Lung (tissue), 12 donors: Measurements from ENCODE around the gene AGO4. TPM values are rescaled to one million over a fixed set of nuclear protein-coding genes. Genes with fewer than 3 reads are reported as not detected.
A peak's percentile ranks its signal among the peaks of the same experiment; 100 is the strongest.

Experiments used
- ATAC-seq: fragments of 200-7000 bp; cut with Tn5 transposase; one replicate; pipeline ENCODE4 v1.9.1; 2020; ENCODE audit warnings: moderate number of reproducible peaks; ENCODE audit not compliant: insufficient read depth, low FRiP score
- DNase-seq, 3 donors: peaks; one replicate each; pipeline ENCODE4 v3.0.0-alpha.2; 2013 to 2017
- H3K27ac ChIP-seq, 2 donors: one replicate each; pipeline ENCODE4 v1.5.1; 2013; ENCODE audit warnings: mild to moderate bottlenecking in 2 of 2, moderate library complexity in 2 of 2, control low read depth in 1 of 2, inconsistent platforms in 1 of 2, low read depth in 1 of 2, low read length in 1 of 2
- H3K27me3 ChIP-seq, 3 donors: one replicate each; pipeline ENCODE4 v1.5.1; 2013; ENCODE audit warnings: low read length in 2 of 3; ENCODE audit not compliant: control insufficient read depth in 3 of 3, insufficient read depth in 3 of 3
- H3K36me3 ChIP-seq, 4 donors: one replicate each; pipeline ENCODE4 v1.5.1; 2013; ENCODE audit warnings: low read length in 4 of 4, mild to moderate bottlenecking in 1 of 4, moderate library complexity in 1 of 4; ENCODE audit not compliant: control insufficient read depth in 4 of 4, insufficient read depth in 4 of 4
- H3K4me1 ChIP-seq, 5 donors: one replicate each; pipeline ENCODE4 v1.5.1; 2013; ENCODE audit warnings: low read length in 5 of 5, mild to moderate bottlenecking in 2 of 5, moderate library complexity in 1 of 5; ENCODE audit not compliant: control insufficient read depth in 5 of 5, insufficient read depth in 5 of 5
- H3K4me3 ChIP-seq: one replicate; pipeline ENCODE4 v1.5.1; 2013; ENCODE audit warnings: mild to moderate bottlenecking, control low read depth, moderate library complexity
- H3K9ac ChIP-seq, 2 donors: one replicate each; pipeline ENCODE4 v1.5.1; 2013; ENCODE audit warnings: low read length in 2 of 2, control low read depth in 1 of 2; ENCODE audit not compliant: insufficient read depth in 1 of 2
- H3K9me3 ChIP-seq, 4 donors: one replicate each; pipeline ENCODE4 v1.5.1; 2013; ENCODE audit warnings: low read length in 3 of 4, mild to moderate bottlenecking in 1 of 4, moderate library complexity in 1 of 4; ENCODE audit not compliant: control insufficient read depth in 4 of 4, insufficient read depth in 3 of 4
- WGBS, 2 donors: extraction: QIAGEN DNeasy Blood & Tissue Kit; methylation state at CpG; one replicate each; pipeline ENCODE4 v1.1.7; 2013; 5-methylcytosine and 5-hydroxymethylcytosine counted together
- polyA plus RNA-seq, 2 donors: library from polyadenylated mRNA; stranded (reverse); fragments of 200-250 nt; gene quantifications; one replicate each; pipeline ENCODE4 v1.2.1, GENCODE V29; 2013
- total RNA-seq, 2 donors: library from RNA; depleted of rRNA in 1 of 2; stranded (reverse); fragments of >200 nt in 1 of 2; gene quantifications; one replicate each; pipeline ENCODE4 v1.2.1, GENCODE V29; 2014 to 2021
- TF ChIP-seq, protein P1 (sequence below): IDR thresholded peaks from 2 replicates; pipeline ENCODE4 v1.5.1; 2012; ENCODE audit warnings: mild to moderate bottlenecking; ENCODE audit errors: control extremely low read depth, extremely low read depth
- donor health status: control.
- donor health status: control.
- donor health status: Bipolar disorder and iron deficiency.
- donor health status: healthy.
- donor health status: DM: yes; HTN: yes; CAD: no.

The AGO4 gene
- total and polyA plus RNA-seq, 4 donors = 8.5 to 37.3 (median 19.2) TPM

DNA sequence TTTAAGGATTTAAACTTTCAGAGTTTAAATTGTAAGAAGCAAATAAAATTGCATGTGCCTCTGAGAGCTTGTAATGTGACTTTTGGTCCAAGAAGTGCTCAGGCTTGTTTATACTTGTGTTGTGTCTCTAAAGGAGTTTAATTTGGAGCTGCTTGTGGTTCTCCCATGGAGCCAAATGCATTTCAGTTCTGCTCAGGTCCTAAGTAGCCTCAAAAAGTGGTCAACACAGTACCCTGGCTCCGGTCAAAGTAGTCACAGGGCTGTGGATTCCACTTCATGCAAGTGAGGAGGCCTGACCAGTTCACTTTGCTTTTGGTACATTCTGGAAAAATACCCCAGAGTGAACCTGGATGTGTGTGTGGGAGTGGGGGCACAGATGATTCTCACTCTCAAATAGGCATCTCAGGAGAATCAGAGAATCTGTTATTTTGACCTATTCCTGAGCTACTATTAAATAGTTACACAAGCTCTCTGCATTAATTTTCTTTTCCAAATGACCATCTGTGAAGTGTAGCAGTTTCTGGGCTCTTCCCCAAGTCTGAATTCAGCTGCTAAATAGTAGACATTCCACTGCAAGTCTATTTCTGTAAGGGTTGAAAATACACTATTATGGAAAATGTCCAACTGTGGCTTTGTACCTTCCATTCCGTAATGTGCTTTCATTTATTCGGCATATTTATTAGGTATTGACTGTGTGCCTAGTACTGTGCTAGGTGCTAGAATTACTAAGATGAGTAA is 43.5 kb downstream of the AGO4 start:
- peaks cover 18 to 35% (median 22%) of the 10 kb centered on the region in 4 donors for H3K36me3 ChIP-seq
- peak overlapping the region; percentile 45 to 51 for H3K27ac ChIP-seq
- TF ChIP-seq, protein P1, sequence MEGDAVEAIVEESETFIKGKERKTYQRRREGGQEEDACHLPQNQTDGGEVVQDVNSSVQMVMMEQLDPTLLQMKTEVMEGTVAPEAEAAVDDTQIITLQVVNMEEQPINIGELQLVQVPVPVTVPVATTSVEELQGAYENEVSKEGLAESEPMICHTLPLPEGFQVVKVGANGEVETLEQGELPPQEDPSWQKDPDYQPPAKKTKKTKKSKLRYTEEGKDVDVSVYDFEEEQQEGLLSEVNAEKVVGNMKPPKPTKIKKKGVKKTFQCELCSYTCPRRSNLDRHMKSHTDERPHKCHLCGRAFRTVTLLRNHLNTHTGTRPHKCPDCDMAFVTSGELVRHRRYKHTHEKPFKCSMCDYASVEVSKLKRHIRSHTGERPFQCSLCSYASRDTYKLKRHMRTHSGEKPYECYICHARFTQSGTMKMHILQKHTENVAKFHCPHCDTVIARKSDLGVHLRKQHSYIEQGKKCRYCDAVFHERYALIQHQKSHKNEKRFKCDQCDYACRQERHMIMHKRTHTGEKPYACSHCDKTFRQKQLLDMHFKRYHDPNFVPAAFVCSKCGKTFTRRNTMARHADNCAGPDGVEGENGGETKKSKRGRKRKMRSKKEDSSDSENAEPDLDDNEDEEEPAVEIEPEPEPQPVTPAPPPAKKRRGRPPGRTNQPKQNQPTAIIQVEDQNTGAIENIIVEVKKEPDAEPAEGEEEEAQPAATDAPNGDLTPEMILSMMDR = no peak
- no peaks in the 10 kb centered on the region for H3K9me3 ChIP-seq
- 74 to 94% methylated on average over 3 of the region's 3 CpGs for WGBS, 2 donors
- ATAC-seq (no peak), DNase-seq (peak; percentile 42 to 93 (median 82))
- H3K4me1 ChIP-seq = peaks cover 0 to 20% (median 13%) of the 10 kb centered on the region in 5 donors
- no peak overlapping the region for H3K4me3 ChIP-seq
- H3K27me3 ChIP-seq = no peaks in the 10 kb centered on the region
- H3K9ac ChIP-seq = no peak overlapping the region

DNA sequence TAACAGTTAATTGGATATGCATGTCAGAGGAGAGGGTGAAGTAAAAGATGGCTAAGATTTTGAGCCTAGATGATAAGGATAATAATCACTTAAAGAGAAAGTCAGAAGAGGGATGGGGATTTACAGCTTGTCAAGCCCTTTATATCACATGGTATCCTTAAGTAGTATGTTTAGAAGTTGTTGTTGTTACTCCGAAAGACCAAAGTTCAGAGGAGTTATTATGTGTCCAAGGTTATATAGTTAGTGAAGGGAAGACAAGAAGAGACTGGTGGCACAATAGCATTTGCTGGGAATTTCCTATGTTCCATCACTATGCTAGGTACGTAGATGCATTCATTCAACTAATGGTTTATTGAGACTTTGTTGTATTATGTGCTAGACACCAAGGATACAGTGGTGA is 44.4 kb downstream of the AGO4 start:
- H3K9ac ChIP-seq = no peak overlapping the region
- no peak overlapping the region for H3K27ac ChIP-seq
- DNase-seq (no peak), ATAC-seq (no peak)
- TF ChIP-seq, protein P1 = no peak
- no peaks in the 10 kb centered on the region for H3K27me3 ChIP-seq
- peaks cover 18 to 31% (median 22%) of the 10 kb centered on the region in 4 donors for H3K36me3 ChIP-seq
- no peak overlapping the region for H3K4me3 ChIP-seq
- H3K4me1 ChIP-seq = peaks cover 0 to 20% (median 13%) of the 10 kb centered on the region in 5 donors
- 46 to 48% methylated on average over 2 of the region's 2 CpGs for WGBS, 2 donors
- H3K9me3 ChIP-seq = no peaks in the 10 kb centered on the region

DNA sequence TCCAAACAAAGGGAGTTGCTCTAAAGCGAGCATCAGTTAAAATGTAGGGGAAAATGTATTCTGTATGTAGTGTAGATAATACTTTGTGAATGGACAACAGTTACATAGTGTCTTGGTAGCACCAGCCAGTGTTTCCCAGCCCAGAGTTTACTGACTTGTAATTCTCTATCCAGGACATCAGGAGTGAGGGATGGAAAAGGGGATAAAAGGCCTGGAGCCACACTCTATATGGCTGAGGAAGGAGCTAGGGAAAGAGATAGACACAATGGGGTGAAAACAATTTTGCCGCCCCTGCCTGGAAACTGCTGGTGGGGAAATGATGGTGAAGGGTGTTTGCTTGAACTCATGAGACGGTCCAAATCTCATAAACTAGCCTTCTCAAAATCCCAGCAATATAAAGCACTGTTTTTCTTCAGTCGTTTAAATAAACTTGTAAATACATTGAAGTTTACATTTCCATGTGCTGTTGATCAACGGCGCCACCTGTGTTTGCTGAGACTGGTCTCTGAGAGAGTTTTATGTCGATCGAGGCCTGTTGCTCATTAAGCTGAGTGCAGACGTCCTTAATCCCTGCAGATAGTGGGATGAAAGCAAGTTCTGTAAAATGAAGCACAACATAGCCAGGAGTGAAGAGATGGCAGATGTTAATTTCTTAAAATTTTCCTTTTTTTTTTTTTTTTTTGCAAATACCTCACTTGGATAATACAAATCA is 47.3 kb downstream of the AGO4 start:
- TF ChIP-seq, protein P1 = no peak
- no peak overlapping the region for H3K4me3 ChIP-seq
- no peak for DNase-seq
- no peaks in the 10 kb centered on the region for H3K27me3 ChIP-seq
- peaks cover 0 to 16% (median 13%) of the 10 kb centered on the region in 5 donors for H3K4me1 ChIP-seq
- no peaks in the 10 kb centered on the region for H3K9me3 ChIP-seq
- WGBS, 2 donors = 81 to 82% methylated on average over 9 of the region's 9 CpGs
- H3K27ac ChIP-seq = no peak overlapping the region
- H3K36me3 ChIP-seq = peaks cover 12 to 28% (median 22%) of the 10 kb centered on the region in 4 donors
- H3K9ac ChIP-seq = no peak overlapping the region
- ATAC-seq = no peak
